Osteoblast (primary cell): ENCODE data around the gene MED20. TPM values are rescaled to one million over a fixed set of nuclear protein-coding genes. Genes with fewer than 3 reads are reported as not detected.

Experiments used
- DNase-seq: peaks from one replicate; pipeline ENCODE4 v3.0.0; 2011; ENCODE audit warnings: low spot score, mixed read lengths; ENCODE audit not compliant: insufficient read length; ENCODE audit errors: missing footprints
- H2AFZ ChIP-seq: 2 replicates; pipeline ENCODE4 v1.6.0; 2011; ENCODE audit warnings: mild to moderate bottlenecking, low read length
- H3K27ac ChIP-seq: 2 replicates; pipeline ENCODE4 v1.5.1; 2011; ENCODE audit warnings: mild to moderate bottlenecking, low read depth, low read length, moderate library complexity
- H3K27me3 ChIP-seq: 2 replicates; pipeline ENCODE4 v1.6.0; 2012; ENCODE audit warnings: mild to moderate bottlenecking, control low read depth, inconsistent platforms, low read length, moderate library complexity; ENCODE audit not compliant: insufficient read depth
- H3K36me3 ChIP-seq: 2 replicates; pipeline ENCODE4 v1.5.1; 2011; ENCODE audit warnings: mild to moderate bottlenecking, low read length, control low read depth, moderate library complexity; ENCODE audit not compliant: insufficient read depth
- H3K4me1 ChIP-seq: 2 replicates; pipeline ENCODE4 v1.5.1; 2011; ENCODE audit warnings: mild to moderate bottlenecking, low read length, control low read depth, moderate library complexity; ENCODE audit not compliant: insufficient read depth
- H3K4me2 ChIP-seq: 2 replicates; pipeline ENCODE4 v1.6.0; 2011; ENCODE audit warnings: mild to moderate bottlenecking, low read length; ENCODE audit not compliant: insufficient read depth
- H3K4me3 ChIP-seq: fragments of 200-600 bp; sonication (generic); 3 replicates; pipeline ENCODE4 v1.5.1; 2012; ENCODE audit warnings: mild to moderate bottlenecking, low read length, inconsistent platforms; ENCODE audit not compliant: insufficient read depth
- H3K79me2 ChIP-seq: 2 replicates; pipeline ENCODE4 v1.6.0; 2012; ENCODE audit warnings: mild to moderate bottlenecking, low read length, control low read depth, inconsistent platforms; ENCODE audit not compliant: insufficient read depth
- H3K9me3 ChIP-seq: 2 replicates; pipeline ENCODE4 v1.5.1; 2011; ENCODE audit warnings: low read depth, low read length, control low read depth
- H4K20me1 ChIP-seq: 2 replicates; pipeline ENCODE4 v1.6.0; 2012; ENCODE audit warnings: mild to moderate bottlenecking, low read length, control low read depth; ENCODE audit not compliant: insufficient read depth
- CTCF ChIP-seq: IDR thresholded peaks from 2 replicates; pipeline ENCODE4 v1.5.1; 2011; ENCODE audit warnings: mild to moderate bottlenecking, low read depth, low read length, moderate library complexity; ENCODE audit errors: extremely low read depth
- total RNA-seq: library from RNA; depleted of rRNA; stranded (reverse); fragments of >200 nt; gene quantifications from 2 replicates; pipeline ENCODE4 v1.2.3, GENCODE V29; 2012

The MED20 gene
- total RNA-seq, 1 donor = 30.8 TPM

DNA sequence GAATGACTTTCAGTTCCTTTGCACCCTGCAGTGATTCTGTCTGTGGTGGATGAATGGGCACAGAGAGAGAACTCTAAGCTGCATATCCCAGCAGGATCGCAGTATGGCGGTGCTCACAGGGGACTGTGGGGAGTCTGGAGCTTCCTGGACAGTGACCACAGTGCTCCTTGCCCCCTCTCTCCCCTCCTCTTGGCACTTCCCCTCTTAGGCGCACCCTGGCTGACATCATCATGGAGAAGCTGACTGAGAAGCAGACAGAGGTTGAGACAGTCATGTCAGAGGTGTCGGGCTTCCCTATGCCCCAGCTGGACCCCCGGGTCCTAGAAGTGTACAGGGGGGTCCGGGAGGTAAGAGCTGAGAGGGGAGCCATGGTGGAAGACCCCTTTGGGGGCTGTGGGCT is 9.0 kb upstream of the MED20 start:
- peaks cover 83% of the 10 kb centered on the region for H3K36me3 ChIP-seq
- H3K79me2 ChIP-seq = peaks cover 30% of the 10 kb centered on the region
- no peak overlapping the region for H3K4me2 ChIP-seq
- H3K4me1 ChIP-seq = peaks cover 9% of the 10 kb centered on the region
- no peak overlapping the region for H3K4me3 ChIP-seq
- H3K27ac ChIP-seq = no peak overlapping the region
- H4K20me1 ChIP-seq = peaks cover 20% of the 10 kb centered on the region
- H3K9me3 ChIP-seq = no peaks in the 10 kb centered on the region
- no peaks in the 10 kb centered on the region for H3K27me3 ChIP-seq
- no peak overlapping the region for H2AFZ ChIP-seq
- no peak for TF ChIP-seq CTCF
- DNase-seq = no peak

DNA sequence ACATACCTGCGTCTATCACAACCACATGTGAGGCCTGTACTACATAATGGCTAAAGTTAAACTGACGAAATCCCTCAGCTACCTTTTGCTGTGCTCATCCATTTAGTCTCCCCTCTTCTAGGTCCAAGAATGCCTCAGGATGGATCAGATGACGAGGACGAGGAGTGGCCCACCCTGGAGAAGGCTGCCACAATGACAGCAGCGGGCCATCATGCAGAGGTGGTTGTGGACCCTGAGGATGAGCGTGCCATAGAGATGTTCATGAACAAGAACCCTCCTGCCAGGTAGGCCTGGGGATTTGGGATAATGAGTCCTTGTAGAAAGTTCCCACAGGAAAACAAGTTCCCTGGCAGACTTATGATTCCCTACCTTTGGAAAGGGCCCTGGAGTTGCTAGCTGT is 6.3 kb upstream of the MED20 start:
- H2AFZ ChIP-seq = no peak overlapping the region
- H3K4me3 ChIP-seq = no peak overlapping the region
- H3K27ac ChIP-seq = peak overlapping the region; percentile 19
- H3K4me1 ChIP-seq = peaks cover 17% of the 10 kb centered on the region
- no peaks in the 10 kb centered on the region for H3K27me3 ChIP-seq
- H3K4me2 ChIP-seq = no peak overlapping the region
- peaks cover 70% of the 10 kb centered on the region for H3K36me3 ChIP-seq
- H3K9me3 ChIP-seq = no peaks in the 10 kb centered on the region
- peaks cover 57% of the 10 kb centered on the region for H3K79me2 ChIP-seq
- no peak for DNase-seq
- TF ChIP-seq CTCF = no peak
- peaks cover 20% of the 10 kb centered on the region for H4K20me1 ChIP-seq

DNA sequence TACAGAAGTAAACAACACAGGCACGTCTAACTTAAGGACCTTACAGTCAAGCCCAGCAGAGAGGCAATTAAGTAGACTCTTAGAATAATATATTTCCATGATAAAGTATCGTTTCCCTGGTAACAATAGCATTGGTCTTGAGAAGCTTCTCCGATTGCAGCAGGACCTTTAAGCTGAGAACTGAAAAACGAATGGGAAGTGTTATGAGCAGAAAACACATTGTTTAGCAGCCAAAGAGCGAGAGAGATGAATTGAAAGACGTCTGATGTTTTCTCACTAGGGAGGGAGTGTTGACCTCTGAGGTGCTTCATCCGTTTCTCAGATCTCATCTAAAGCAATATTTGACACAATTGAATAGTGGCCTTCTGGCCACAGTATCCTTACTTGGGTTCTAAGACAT is 1.2 kb upstream of the MED20 start:
- H3K36me3 ChIP-seq = peaks cover 19% of the 10 kb centered on the region
- peaks cover 15% of the 10 kb centered on the region for H4K20me1 ChIP-seq
- peak overlapping the region; percentile 94 for H3K4me3 ChIP-seq
- H3K9me3 ChIP-seq = no peaks in the 10 kb centered on the region
- H3K79me2 ChIP-seq = peaks cover 73% of the 10 kb centered on the region
- no peak for TF ChIP-seq CTCF
- H3K27ac ChIP-seq = peak overlapping the region; percentile 99
- peak overlapping the region; percentile 99 for H3K4me2 ChIP-seq
- peak overlapping the region; percentile 98 for H2AFZ ChIP-seq
- no peaks in the 10 kb centered on the region for H3K27me3 ChIP-seq
- H3K4me1 ChIP-seq = peaks cover 43% of the 10 kb centered on the region
- peak; percentile 65 for DNase-seq

GRCh38 chr6:41921712-41921998 is 716 bp upstream of the MED20 start:
- Histone ChIP-seq H3K4me3 (peak overlapping the region; percentile 94), H3K27me3 (no peaks in the 10 kb centered on the region), H4K20me1 (peaks cover 15% of the 10 kb centered on the region), H3K9me3 (no peaks in the 10 kb centered on the region), H3K4me2 (peak overlapping the region; percentile 99), H3K79me2 (peaks cover 75% of the 10 kb centered on the region), H3K27ac (peak overlapping the region; percentile 99), H2AFZ (peak overlapping the region; percentile 98), H3K4me1 (peaks cover 44% of the 10 kb centered on the region), H3K36me3 (peaks cover 19% of the 10 kb centered on the region)
- no peak for DNase-seq
- TF ChIP-seq CTCF = no peak
